NCI-H345 (cell line): ENCODE data around the gene PKDCC.
"Not testable (repeated sequence)": the region's sequence is repeated elsewhere in the genome, so short reads cannot be mapped to it uniquely, and the experiment has no call there.

Source experiments
- DNase-seq: peaks from one replicate; lab custom pipeline; 2025; lab: John Stamatoyannopoulos, UW

PKDCC gene

GRCh38 chr2:42030200-42030759, 17.5 kb upstream of the PKDCC start:
- no peak for DNase-seq

GRCh38 chr2:42030829-42031228, 17.0 kb upstream of the PKDCC start:
- no peak for DNase-seq

GRCh38 chr2:42031281-42032223, 16.3 kb upstream of the PKDCC start:
- DNase-seq, result no peak

GRCh38 chr2:42032224-42032620, 15.6 kb upstream of the PKDCC start:
- no peak for DNase-seq

GRCh38 chr2:42032745-42033144, 15.1 kb upstream of the PKDCC start:
- DNase-seq, result no peak

- DNase-seq, result not testable (repeated sequence)
Measured at GRCh38 chr2:42034096-42034495, 13.7 kb upstream of the PKDCC start.

- no peak for DNase-seq
Measured at GRCh38 chr2:42035241-42035640, 12.6 kb upstream of the PKDCC start.

GRCh38 chr2:42036413-42036812, 11.4 kb upstream of the PKDCC start:
- DNase-seq, result no peak

- no peak for DNase-seq
Measured at GRCh38 chr2:42036940-42037339, 10.9 kb upstream of the PKDCC start.

GRCh38 chr2:42040643-42041278, 7.1 kb upstream of the PKDCC start:
- no peak for DNase-seq

GRCh38 chr2:42041377-42042127, 6.3 kb upstream of the PKDCC start:
- no peak for DNase-seq

- DNase-seq, result no peak
Measured at GRCh38 chr2:42042631-42043355, 5.0 kb upstream of the PKDCC start.

GRCh38 chr2:42043789-42044394, 3.9 kb upstream of the PKDCC start:
- DNase-seq, result no peak

GRCh38 chr2:42044939-42045338, 2.9 kb upstream of the PKDCC start:
- DNase-seq, result no peak

GRCh38 chr2:42045352-42045751, 2.5 kb upstream of the PKDCC start:
- no peak for DNase-seq

- DNase-seq, result peak; percentile 24
Measured at GRCh38 chr2:42045848-42046748, 1.7 kb upstream of the PKDCC start.

GRCh38 chr2:42046819-42047487, 868 bp upstream of the PKDCC start:
- DNase-seq, result no peak

GRCh38 chr2:42048299-42049220, 739 bp downstream of the PKDCC start:
- DNase-seq, result no peak
